Ovary (tissue), 3 donors: ENCODE data around the gene APBB2.

Experiments used
- CTCF ChIP-seq, 3 donors: fragments of 450-650 bp in 2 of 3; fragments of 200-600 bp in 1 of 3; IDR thresholded peaks; one replicate each; pipeline versions ENCODE4 v1.5.1 to v1.8.0; 2016 to 2022; ENCODE audit warnings: antibody characterized with exemption in 3 of 3, mild to moderate bottlenecking in 1 of 3
- POLR2A ChIP-seq: fragments of 450-650 bp; IDR thresholded peaks from one replicate; pipeline ENCODE4 v1.6.1; 2017; ENCODE audit warnings: antibody characterized with exemption, mild to moderate bottlenecking, moderate library complexity
- donor health status: DM: no; HTN: no; CAD: no.

DNA sequence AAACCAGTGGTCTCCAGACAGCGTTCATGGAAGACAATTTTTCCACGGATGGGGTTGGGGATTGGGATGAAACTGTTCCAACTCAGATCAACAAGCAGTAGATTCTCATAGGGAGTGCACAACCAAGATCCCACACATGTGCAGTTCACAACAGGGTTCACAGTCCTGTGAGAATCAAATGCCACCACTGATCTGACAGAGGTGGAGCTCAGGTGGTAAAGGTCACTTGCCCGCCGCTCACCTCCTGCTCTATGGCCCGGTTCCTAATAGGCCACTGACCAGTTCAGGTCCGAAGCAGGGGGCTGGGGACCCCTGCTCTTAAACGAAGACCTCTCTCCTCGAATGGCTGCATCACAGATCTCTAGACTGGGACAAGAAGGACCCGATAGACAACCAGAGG lies 4.4 kb downstream of the APBB2 start:
- TF ChIP-seq CTCF (IDR thresholded peaks at IDR 0.05) (no peak), POLR2A (no peak)
